HG03521 (cell line): ENCODE results near the gene FOXQ1.
"Not testable (repeated sequence)": the region's sequence is repeated elsewhere in the genome, so short reads cannot be mapped to it uniquely, and the experiment has no call there.

Source experiments
- ATAC-seq: cut with Tn5 transposase; IDR thresholded peaks from one replicate; pipeline ENCODE4 v1.9.1; 2021; ENCODE audit warnings: mild to moderate bottlenecking, moderate library complexity; ENCODE audit not compliant: unreplicated experiment

Gene FOXQ1

GRCh38 chr6:1321738-1322137, 9.8 kb downstream of the FOXQ1 start:
- no peak for ATAC-seq

DNA sequence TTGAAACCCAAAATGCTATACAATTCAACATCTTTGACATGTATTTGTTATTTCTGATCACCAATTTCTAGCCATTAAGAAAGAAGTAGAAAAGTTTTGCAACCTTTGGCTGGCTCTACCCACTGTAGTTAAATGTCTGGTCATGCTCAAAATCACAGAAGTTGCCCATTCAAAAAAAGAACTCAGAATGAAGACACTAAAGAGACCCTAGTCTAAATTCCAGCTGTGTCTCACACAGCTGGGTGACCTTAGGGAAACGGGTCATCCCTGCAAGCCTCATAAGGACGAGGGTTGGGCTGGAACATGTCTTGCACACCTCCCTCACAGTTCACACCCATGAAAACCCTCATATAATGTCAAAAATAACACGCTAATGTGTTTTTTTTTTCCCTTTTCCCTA, 10.3 kb downstream of the FOXQ1 start:
- no peak for ATAC-seq

DNA sequence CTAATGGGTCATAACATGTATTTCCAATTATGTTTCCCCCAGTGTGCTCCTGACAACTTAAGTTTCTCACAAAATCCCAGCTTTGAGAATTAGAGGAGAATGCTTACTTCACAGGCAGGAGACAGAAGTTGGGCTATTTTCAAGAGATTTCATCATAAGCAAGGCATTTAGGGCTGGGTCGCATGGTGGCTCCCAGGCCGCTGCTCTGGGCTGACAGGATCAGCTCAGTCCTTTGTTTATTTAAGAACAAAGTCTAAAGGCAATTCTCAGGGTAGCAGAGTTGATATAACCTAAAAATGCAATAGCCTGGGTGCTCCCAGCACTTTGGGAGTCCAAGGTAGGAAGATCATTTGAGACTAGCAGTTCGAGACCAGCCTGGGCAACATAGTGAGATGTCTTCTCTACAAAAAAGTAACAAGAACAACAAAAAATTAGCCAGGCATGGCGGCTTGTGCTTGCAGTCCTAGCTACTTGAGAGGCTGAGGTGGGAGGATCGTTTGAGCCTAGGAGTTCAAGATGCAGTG, 10.9 kb downstream of the FOXQ1 start:
- ATAC-seq, result no peak

DNA sequence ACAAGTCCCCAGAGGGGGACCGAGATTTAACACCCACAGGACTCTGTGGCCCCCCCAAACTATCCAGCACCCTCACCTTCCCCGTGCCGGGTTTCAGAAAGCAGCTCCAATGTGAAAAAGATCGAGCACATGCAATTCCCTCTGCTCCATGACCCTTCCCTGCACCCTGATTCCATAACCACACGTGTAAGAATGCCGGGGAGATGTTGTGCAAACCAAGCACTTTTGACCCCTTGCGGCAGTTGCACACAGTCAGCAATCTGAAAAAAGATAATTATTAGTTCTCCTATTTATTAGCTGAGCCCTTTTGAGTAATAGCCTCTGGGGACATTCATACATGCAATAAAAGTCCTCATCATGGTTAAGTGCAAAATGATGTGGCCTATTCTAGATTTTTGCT, 13.0 kb downstream of the FOXQ1 start:
- no peak for ATAC-seq

GRCh38 chr6:1325461-1326309, 13.8 kb downstream of the FOXQ1 start:
- no peak for ATAC-seq

DNA sequence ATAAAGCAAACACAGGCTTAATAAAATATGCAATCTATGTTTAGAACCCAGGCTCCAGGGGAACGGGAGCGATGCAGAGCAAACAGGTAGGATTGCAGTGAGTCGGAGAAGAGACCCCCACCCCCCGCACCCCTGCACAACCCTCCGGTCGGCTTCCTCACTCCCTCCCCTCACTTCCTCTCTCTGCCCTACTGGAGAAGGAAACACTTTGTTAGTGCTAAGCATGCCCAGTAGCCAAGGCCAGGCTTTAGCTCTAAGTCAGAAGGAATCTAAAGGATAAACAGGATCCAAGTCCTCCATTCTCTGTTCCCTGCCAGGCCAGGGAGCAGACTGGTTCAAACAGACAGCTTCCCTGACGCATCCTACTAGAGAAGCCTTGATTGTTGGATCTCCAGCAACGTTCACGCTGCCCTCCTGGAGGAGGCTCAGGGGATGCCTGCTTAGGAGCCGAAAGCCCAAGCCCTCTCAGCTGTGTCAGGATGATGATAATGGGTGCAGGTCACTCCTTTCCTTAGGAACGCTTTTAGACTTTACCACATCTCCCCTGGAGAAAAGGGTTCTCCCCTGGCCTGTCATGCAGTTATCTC, 14.7 kb downstream of the FOXQ1 start:
- no peak for ATAC-seq

GRCh38 chr6:1327630-1328029, 15.7 kb downstream of the FOXQ1 start:
- no peak for ATAC-seq

- ATAC-seq, result no peak
Observed at GRCh38 chr6:1328129-1328800, 16.4 kb downstream of the FOXQ1 start.

GRCh38 chr6:1329708-1330107, 17.8 kb downstream of the FOXQ1 start:
- no peak for ATAC-seq

DNA sequence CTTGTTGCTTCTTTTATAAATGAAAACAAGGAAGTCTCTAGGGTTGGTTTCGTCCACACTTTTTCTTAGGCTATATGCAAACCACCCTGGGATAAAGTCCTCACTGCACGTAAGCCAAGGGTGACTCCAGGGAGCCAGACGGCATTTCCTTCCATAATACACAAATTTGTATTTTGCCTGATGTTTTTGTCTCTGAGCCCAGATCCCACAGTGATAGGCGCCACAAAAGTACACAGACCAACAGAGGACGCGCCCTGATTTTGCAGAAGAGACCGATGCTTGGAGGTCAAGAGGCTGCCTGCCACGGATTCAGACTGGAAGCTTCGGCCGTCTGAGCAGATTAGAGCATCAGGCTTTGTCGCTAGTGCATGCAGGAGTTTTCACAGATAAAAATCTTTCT, 22.8 kb downstream of the FOXQ1 start:
- ATAC-seq, result no peak

DNA sequence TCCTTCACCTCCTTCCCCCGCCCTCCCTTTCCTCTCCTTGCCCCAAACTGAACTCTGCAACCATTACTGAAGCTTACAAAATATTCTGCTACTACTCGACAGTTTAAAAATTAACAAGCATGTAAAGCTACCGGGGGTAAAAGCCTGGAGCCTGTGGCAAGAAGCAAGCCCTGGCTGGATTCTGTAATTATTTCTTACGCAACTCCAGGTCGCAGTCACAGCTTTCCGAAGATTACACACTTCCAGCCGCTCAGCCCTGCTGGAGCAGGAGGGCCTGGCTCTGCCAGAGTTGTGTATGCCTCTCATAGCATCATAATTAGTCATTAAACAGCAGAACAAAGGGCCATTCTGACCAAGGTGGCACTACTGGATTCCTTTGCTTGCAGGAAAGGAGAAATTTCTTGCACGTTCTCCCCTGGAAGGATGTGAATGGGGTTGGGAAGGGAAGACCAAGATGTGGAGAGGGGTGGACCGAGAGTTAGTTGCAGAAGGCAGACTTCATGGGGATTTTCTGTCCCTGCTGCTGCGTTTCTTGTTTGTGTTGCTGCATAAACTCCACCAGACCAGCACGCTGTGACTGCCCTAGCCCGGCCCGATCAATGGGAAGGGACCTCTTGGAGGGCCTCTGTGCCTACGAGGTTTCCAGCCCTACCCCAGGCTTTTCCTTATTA, 23.6 kb downstream of the FOXQ1 start:
- no peak for ATAC-seq

- no peak for ATAC-seq
Observed at GRCh38 chr6:1336246-1336843, 24.4 kb downstream of the FOXQ1 start.

DNA sequence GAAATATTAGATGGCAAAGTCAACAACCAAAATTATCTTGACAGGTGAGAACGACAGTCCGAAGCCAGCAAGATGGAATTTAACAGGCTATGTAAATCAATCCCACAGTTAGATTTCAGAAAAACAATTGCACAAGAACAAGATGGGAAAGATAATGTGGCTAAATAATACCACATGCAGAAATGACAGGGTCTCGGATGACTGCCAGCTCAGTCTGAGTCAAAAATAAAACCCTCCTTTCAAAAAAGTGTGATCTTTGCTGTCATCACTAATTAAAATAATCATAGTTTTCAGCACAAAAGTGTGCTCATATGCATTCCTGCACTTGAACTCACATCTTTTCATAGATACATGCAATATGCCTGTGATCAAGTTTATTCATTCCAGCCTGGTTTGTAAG, 25.9 kb downstream of the FOXQ1 start:
- no peak for ATAC-seq

- no peak for ATAC-seq
Observed at GRCh38 chr6:1346101-1346500, 34.2 kb downstream of the FOXQ1 start.

- no peak for ATAC-seq
Observed at GRCh38 chr6:1346558-1347091, 34.7 kb downstream of the FOXQ1 start.

- ATAC-seq, result no peak
Observed at GRCh38 chr6:1347161-1347560, 35.3 kb downstream of the FOXQ1 start.

DNA sequence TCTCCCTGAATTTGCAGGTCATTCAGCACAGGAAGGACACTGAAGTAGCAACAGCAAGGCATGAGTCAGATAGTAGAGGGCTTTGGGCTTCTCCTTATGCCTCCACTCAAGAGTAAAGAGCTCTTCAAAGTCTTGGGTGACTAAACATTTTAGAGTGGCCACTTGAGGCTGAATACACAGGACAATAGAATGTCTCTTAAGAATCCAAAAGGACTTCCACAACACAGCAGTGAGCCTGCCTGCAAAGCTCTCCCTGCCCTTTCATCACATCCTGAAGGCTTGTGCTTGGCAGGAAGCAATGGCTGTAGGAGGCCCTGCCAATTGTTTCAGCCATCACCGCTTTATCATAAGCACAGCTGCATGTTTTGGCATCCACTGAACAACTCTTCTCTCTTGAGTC, 36.8 kb downstream of the FOXQ1 start:
- ATAC-seq, result no peak

DNA sequence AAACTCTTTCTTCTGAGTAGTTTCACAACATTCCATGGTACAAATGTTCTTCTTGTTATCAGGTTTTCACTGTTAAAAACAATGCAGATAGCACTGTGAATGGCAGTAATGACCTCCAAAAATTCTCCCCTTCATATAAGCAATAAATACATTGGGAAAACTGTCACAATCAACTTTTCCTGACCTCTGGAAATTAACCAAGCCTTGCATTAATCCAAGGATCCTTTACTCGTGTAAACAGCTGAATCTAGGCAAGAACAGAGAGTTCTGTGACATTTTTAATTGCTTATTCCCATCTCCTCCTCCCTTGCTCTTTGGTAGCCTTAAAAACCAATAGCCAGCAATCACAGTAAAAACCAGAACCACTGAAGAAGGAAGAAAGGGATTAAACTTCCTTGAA, 37.8 kb downstream of the FOXQ1 start:
- ATAC-seq, result no peak

- no peak for ATAC-seq
Observed at GRCh38 chr6:1351381-1352008, 39.6 kb downstream of the FOXQ1 start.

- not testable (repeated sequence) for ATAC-seq
Observed at GRCh38 chr6:1355068-1355467, 43.2 kb downstream of the FOXQ1 start.
